DND-41 (cell line): ENCODE measurements around the gene CTLA4.

Source experiments
- ATAC-seq: fragments of 200-7000 bp; cut with Tn5 transposase; 3 replicates; pipeline ENCODE4 v1.9.1; 2021; ENCODE audit warnings: low read depth; ENCODE audit not compliant: insufficient read depth
- DNase-seq: peaks from one replicate; pipeline ENCODE4 v3.0.0-alpha.2; 2020
- H2AFZ ChIP-seq: 2 replicates; pipeline ENCODE4 v1.6.0; 2012; ENCODE audit warnings: low read depth, low read length
- H3K27ac ChIP-seq: 2 replicates; pipeline ENCODE4 v1.5.1; 2012; ENCODE audit warnings: low read length, inconsistent platforms
- H3K27me3 ChIP-seq: fragments of 200-600 bp; sonication (generic); 2 replicates; pipeline ENCODE4 v1.6.0; 2012; ENCODE audit warnings: low read length, mild to moderate bottlenecking, inconsistent platforms; ENCODE audit not compliant: insufficient read depth, poor library complexity
- H3K36me3 ChIP-seq: 2 replicates; pipeline ENCODE4 v1.5.1; 2012; ENCODE audit warnings: low read length, inconsistent platforms; ENCODE audit not compliant: insufficient read depth
- H3K4me1 ChIP-seq: 2 replicates; pipeline ENCODE4 v1.5.1; 2012; ENCODE audit warnings: mild to moderate bottlenecking, low read length; ENCODE audit not compliant: insufficient read depth
- H3K4me2 ChIP-seq: 2 replicates; pipeline ENCODE4 v1.6.0; 2012; ENCODE audit warnings: mild to moderate bottlenecking, moderate library complexity, low read length, inconsistent platforms; ENCODE audit not compliant: insufficient read depth
- H3K4me3 ChIP-seq, 2 experiments: fragments of 200-600 bp in 1 of 2; shearing (Covaris generic) in 1 of 2; 2 replicates each; pipeline ENCODE4 v1.5.1; 2012 to 2016; ENCODE audit warnings: inconsistent platforms in 2 of 2, low read length in 2 of 2, mild to moderate bottlenecking in 2 of 2, low read depth in 1 of 2, moderate library complexity in 1 of 2
- H3K79me2 ChIP-seq: 2 replicates; pipeline ENCODE4 v1.6.0; 2012; ENCODE audit warnings: low read length, inconsistent platforms; ENCODE audit not compliant: insufficient read depth
- H3K9ac ChIP-seq: 2 replicates; pipeline ENCODE4 v1.6.0; 2012; ENCODE audit warnings: low read depth, mild to moderate bottlenecking, inconsistent platforms, low read length, moderate library complexity
- H3K9me3 ChIP-seq: 2 replicates; pipeline ENCODE4 v1.5.1; 2012; ENCODE audit warnings: low read length, moderate library complexity, mild to moderate bottlenecking, inconsistent platforms; ENCODE audit not compliant: insufficient read depth, severe bottlenecking
- H4K20me1 ChIP-seq: 2 replicates; pipeline ENCODE4 v1.6.0; 2012; ENCODE audit warnings: low read length; ENCODE audit not compliant: insufficient read depth
- EZH2 ChIP-seq: IDR thresholded peaks from 3 replicates; pipeline ENCODE4 v1.6.1; 2012; ENCODE audit warnings: borderline replicate concordance, low read depth, mild to moderate bottlenecking, moderate library complexity, low read length, inconsistent platforms; ENCODE audit not compliant: severe bottlenecking
- TF ChIP-seq, protein P1 (sequence below): IDR thresholded peaks from 2 replicates; pipeline ENCODE4 v1.5.1; 2012; ENCODE audit warnings: borderline replicate concordance, low read length, moderate library complexity, mild to moderate bottlenecking; ENCODE audit not compliant: poor library complexity, severe bottlenecking; ENCODE audit errors: extremely low read depth

The CTLA4 gene

DNA sequence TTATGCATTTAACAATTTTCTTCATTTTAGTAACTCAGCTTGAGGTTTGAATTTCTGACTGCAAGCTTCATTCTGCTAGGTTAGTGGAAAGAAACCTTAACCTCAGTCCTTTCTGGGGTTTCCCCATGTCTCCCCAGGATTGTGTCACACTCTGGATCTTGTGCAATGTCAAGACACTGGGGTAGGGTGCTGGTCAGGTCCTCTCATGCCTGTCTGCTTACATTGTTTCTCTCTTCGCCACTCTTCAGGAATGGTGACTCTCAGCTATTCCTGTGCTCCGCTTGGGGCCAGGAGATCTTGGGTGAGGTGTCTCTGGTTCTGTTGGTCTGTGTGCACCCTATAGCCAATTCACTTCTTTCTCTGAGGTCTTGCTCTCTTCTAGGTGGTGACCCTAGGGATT is 23.9 kb downstream of the CTLA4 start:
- no peak for ATAC-seq
- Histone ChIP-seq H3K36me3 (no peaks in the 10 kb centered on the region), H3K9ac (no peak overlapping the region), H3K4me1 (no peaks in the 10 kb centered on the region), H3K9me3 (no peaks in the 10 kb centered on the region), H3K79me2 (no peaks in the 10 kb centered on the region), H3K4me3 (no peak overlapping the region), H4K20me1 (no peaks in the 10 kb centered on the region), H3K27me3 (no peaks in the 10 kb centered on the region), H3K27ac (no peak overlapping the region), H3K4me2 (no peak overlapping the region), H2AFZ (no peak overlapping the region)
- no peak for DNase-seq
- no peak for TF ChIP-seq EZH2
- TF ChIP-seq, protein P1, sequence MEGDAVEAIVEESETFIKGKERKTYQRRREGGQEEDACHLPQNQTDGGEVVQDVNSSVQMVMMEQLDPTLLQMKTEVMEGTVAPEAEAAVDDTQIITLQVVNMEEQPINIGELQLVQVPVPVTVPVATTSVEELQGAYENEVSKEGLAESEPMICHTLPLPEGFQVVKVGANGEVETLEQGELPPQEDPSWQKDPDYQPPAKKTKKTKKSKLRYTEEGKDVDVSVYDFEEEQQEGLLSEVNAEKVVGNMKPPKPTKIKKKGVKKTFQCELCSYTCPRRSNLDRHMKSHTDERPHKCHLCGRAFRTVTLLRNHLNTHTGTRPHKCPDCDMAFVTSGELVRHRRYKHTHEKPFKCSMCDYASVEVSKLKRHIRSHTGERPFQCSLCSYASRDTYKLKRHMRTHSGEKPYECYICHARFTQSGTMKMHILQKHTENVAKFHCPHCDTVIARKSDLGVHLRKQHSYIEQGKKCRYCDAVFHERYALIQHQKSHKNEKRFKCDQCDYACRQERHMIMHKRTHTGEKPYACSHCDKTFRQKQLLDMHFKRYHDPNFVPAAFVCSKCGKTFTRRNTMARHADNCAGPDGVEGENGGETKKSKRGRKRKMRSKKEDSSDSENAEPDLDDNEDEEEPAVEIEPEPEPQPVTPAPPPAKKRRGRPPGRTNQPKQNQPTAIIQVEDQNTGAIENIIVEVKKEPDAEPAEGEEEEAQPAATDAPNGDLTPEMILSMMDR: no peak

DNA sequence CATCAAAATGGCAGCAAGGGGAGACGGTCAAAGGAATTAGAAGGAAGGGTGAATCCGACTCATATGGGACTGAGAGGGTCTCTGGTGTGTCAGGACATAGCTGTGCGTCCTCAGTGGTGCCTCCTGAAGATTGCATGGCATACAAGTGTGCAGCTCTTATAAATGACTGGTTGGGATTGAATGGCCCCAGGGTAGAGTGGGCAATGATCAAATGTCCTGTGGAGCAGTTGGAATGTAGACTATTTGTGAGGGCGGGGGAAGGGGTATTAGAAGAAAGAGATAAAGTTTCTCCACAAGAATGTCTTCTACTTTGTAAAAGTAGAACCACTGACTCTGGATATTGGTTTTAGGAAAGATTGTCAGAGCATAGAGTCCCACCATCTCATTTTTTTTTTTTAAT is 24.6 kb downstream of the CTLA4 start:
- no peaks in the 10 kb centered on the region for H3K27me3 ChIP-seq
- H3K9me3 ChIP-seq: no peaks in the 10 kb centered on the region
- no peaks in the 10 kb centered on the region for H3K36me3 ChIP-seq
- no peak for DNase-seq
- H4K20me1 ChIP-seq: no peaks in the 10 kb centered on the region
- no peaks in the 10 kb centered on the region for H3K4me1 ChIP-seq
- H3K9ac ChIP-seq: no peak overlapping the region
- H3K4me2 ChIP-seq: no peak overlapping the region
- TF ChIP-seq EZH2: no peak
- TF ChIP-seq, protein P1: no peak
- H3K4me3 ChIP-seq: no peak overlapping the region
- no peaks in the 10 kb centered on the region for H3K79me2 ChIP-seq
- H2AFZ ChIP-seq: no peak overlapping the region
- H3K27ac ChIP-seq: no peak overlapping the region
- no peak for ATAC-seq

- no peak overlapping the region for H3K4me3 ChIP-seq
- no peaks in the 10 kb centered on the region for H3K27me3 ChIP-seq
- no peaks in the 10 kb centered on the region for H3K9me3 ChIP-seq
- H3K4me1 ChIP-seq: no peaks in the 10 kb centered on the region
- no peak overlapping the region for H3K9ac ChIP-seq
- H3K36me3 ChIP-seq: no peaks in the 10 kb centered on the region
- no peak overlapping the region for H2AFZ ChIP-seq
- H4K20me1 ChIP-seq: no peaks in the 10 kb centered on the region
- no peak overlapping the region for H3K4me2 ChIP-seq
- no peaks in the 10 kb centered on the region for H3K79me2 ChIP-seq
- ATAC-seq (no peak), DNase-seq (no peak)
- H3K27ac ChIP-seq: no peak overlapping the region
- TF ChIP-seq, protein P1: no peak
- TF ChIP-seq EZH2: no peak
These were observed 25.8 kb downstream of the CTLA4 start for GRCh38 chr2:203893401-203893800.

GRCh38 chr2:203893840-203894239 is 26.3 kb downstream of the CTLA4 start:
- ATAC-seq (no peak), DNase-seq (no peak)
- H3K9ac ChIP-seq: no peak overlapping the region
- H3K36me3 ChIP-seq: no peaks in the 10 kb centered on the region
- no peaks in the 10 kb centered on the region for H3K27me3 ChIP-seq
- no peak overlapping the region for H2AFZ ChIP-seq
- H3K27ac ChIP-seq: no peak overlapping the region
- H3K4me1 ChIP-seq: no peaks in the 10 kb centered on the region
- H3K4me2 ChIP-seq: no peak overlapping the region
- no peaks in the 10 kb centered on the region for H3K9me3 ChIP-seq
- no peaks in the 10 kb centered on the region for H4K20me1 ChIP-seq
- H3K4me3 ChIP-seq: no peak overlapping the region
- no peaks in the 10 kb centered on the region for H3K79me2 ChIP-seq
- no peak for TF ChIP-seq EZH2
- TF ChIP-seq, protein P1: no peak
